Osteoblast (primary cell): ENCODE results near the gene SENP8. TPM values are rescaled to one million over a fixed set of nuclear protein-coding genes. Genes with fewer than 3 reads are reported as not detected.

ENCODE experiments used
- DNase-seq: peaks from one replicate; pipeline ENCODE4 v3.0.0; 2011; ENCODE audit warnings: low spot score, mixed read lengths; ENCODE audit not compliant: insufficient read length; ENCODE audit errors: missing footprints
- H2AFZ ChIP-seq: 2 replicates; pipeline ENCODE4 v1.6.0; 2011; ENCODE audit warnings: mild to moderate bottlenecking, low read length
- H3K27ac ChIP-seq: 2 replicates; pipeline ENCODE4 v1.5.1; 2011; ENCODE audit warnings: mild to moderate bottlenecking, low read depth, low read length, moderate library complexity
- H3K27me3 ChIP-seq: 2 replicates; pipeline ENCODE4 v1.6.0; 2012; ENCODE audit warnings: mild to moderate bottlenecking, control low read depth, inconsistent platforms, low read length, moderate library complexity; ENCODE audit not compliant: insufficient read depth
- H3K36me3 ChIP-seq: 2 replicates; pipeline ENCODE4 v1.5.1; 2011; ENCODE audit warnings: mild to moderate bottlenecking, low read length, control low read depth, moderate library complexity; ENCODE audit not compliant: insufficient read depth
- H3K4me1 ChIP-seq: 2 replicates; pipeline ENCODE4 v1.5.1; 2011; ENCODE audit warnings: mild to moderate bottlenecking, low read length, control low read depth, moderate library complexity; ENCODE audit not compliant: insufficient read depth
- H3K4me2 ChIP-seq: 2 replicates; pipeline ENCODE4 v1.6.0; 2011; ENCODE audit warnings: mild to moderate bottlenecking, low read length; ENCODE audit not compliant: insufficient read depth
- H3K4me3 ChIP-seq: fragments of 200-600 bp; sonication (generic); 3 replicates; pipeline ENCODE4 v1.5.1; 2012; ENCODE audit warnings: mild to moderate bottlenecking, low read length, inconsistent platforms; ENCODE audit not compliant: insufficient read depth
- H3K79me2 ChIP-seq: 2 replicates; pipeline ENCODE4 v1.6.0; 2012; ENCODE audit warnings: mild to moderate bottlenecking, low read length, control low read depth, inconsistent platforms; ENCODE audit not compliant: insufficient read depth
- H3K9me3 ChIP-seq: 2 replicates; pipeline ENCODE4 v1.5.1; 2011; ENCODE audit warnings: low read depth, low read length, control low read depth
- H4K20me1 ChIP-seq: 2 replicates; pipeline ENCODE4 v1.6.0; 2012; ENCODE audit warnings: mild to moderate bottlenecking, low read length, control low read depth; ENCODE audit not compliant: insufficient read depth
- total RNA-seq: library from RNA; depleted of rRNA; stranded (reverse); fragments of >200 nt; gene quantifications from 2 replicates; pipeline ENCODE4 v1.2.3, GENCODE V29; 2012
- TF ChIP-seq, protein P1 (sequence below): IDR thresholded peaks from 2 replicates; pipeline ENCODE4 v1.5.1; 2011; ENCODE audit warnings: mild to moderate bottlenecking, low read depth, low read length, moderate library complexity; ENCODE audit errors: extremely low read depth

SENP8 gene
- total RNA-seq, 1 donor: 2.5 TPM

DNA sequence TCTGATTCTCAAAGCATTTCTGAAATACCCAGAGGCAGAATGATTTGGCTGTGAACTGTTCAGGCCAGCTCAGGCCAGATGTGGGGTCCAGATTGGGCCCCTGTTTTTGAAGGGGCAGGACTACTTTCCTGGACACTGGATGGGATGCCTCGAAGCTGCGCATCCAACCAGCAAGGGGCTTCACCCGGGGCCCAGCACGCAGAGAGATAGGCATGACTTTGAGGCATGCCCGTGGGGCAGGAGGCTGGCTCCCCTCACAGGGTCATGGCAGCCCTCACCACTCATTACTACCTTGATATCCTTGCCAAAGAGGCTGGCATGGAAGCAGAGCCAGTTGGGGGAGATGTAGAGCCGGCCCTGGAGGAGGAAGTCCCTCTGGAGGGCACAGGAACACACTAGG, 49.2 kb downstream of the SENP8 start:
- Histone ChIP-seq H3K4me2 (no peak overlapping the region), H3K4me1 (no peaks in the 10 kb centered on the region), H3K27ac (no peak overlapping the region), H2AFZ (no peak overlapping the region), H3K79me2 (no peaks in the 10 kb centered on the region), H3K9me3 (no peaks in the 10 kb centered on the region), H4K20me1 (no peaks in the 10 kb centered on the region), H3K27me3 (peaks cover 27% of the 10 kb centered on the region), H3K36me3 (no peaks in the 10 kb centered on the region), H3K4me3 (no peak overlapping the region)
- DNase-seq: no peak
- TF ChIP-seq, protein P1, sequence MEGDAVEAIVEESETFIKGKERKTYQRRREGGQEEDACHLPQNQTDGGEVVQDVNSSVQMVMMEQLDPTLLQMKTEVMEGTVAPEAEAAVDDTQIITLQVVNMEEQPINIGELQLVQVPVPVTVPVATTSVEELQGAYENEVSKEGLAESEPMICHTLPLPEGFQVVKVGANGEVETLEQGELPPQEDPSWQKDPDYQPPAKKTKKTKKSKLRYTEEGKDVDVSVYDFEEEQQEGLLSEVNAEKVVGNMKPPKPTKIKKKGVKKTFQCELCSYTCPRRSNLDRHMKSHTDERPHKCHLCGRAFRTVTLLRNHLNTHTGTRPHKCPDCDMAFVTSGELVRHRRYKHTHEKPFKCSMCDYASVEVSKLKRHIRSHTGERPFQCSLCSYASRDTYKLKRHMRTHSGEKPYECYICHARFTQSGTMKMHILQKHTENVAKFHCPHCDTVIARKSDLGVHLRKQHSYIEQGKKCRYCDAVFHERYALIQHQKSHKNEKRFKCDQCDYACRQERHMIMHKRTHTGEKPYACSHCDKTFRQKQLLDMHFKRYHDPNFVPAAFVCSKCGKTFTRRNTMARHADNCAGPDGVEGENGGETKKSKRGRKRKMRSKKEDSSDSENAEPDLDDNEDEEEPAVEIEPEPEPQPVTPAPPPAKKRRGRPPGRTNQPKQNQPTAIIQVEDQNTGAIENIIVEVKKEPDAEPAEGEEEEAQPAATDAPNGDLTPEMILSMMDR: no peak

DNA sequence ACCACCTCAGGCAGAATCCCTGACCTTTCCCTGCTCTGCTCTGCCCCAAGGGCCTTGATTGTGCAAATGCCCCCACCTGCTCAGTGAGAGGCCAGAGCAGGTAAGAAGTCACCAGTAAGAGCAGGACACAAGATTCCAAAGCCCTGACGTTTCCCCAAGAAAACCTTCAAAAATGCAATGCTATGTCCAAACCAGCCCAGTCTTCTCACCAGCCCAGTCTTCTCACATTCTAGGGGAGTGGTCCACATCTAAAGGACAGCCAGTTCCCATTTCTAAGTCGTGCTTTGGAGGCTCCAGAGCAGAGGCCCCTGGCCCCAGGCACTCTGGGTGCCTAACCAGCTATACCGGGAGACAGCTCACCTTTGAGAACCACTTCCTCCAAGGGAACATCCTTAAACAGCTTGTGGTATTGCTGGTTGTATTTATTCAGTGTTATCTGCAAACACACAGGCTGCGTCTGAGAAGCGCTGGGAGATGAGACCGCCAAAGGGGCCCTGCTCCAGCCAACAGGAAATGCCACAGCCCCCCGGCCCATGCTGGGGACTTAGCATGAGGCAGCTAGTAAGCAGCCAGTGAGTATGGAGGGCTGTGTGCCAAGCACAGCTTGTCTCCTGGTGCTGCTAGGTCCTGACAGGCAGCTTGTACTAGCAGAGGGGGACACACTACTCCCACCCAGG, 50.1 kb downstream of the SENP8 start:
- Histone ChIP-seq H3K9me3 (no peaks in the 10 kb centered on the region), H3K36me3 (no peaks in the 10 kb centered on the region), H3K4me3 (no peak overlapping the region), H3K27ac (no peak overlapping the region), H4K20me1 (no peaks in the 10 kb centered on the region), H3K79me2 (no peaks in the 10 kb centered on the region), H3K4me2 (no peak overlapping the region), H3K27me3 (peaks cover 30% of the 10 kb centered on the region), H2AFZ (no peak overlapping the region), H3K4me1 (no peaks in the 10 kb centered on the region)
- no peak for DNase-seq
- TF ChIP-seq, protein P1: no peak

DNA sequence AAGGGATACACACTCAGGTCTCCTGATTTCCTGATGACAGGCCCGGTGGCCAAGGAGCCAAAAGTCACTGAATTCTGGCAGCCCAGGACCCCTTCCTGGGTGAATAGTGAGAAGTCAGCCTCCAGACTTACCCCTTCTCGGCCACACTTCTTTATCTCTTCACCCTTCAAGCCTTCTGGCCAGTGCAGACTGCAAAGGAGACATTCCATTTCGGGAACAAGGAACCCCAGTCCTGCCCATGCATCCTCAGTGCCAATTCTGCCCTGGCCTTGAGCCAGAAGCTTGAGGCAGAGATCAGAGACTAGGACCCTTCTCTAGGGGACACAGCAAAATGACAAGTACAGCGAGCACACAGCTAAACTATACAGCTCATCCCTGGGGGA, 50.6 kb downstream of the SENP8 start:
- TF ChIP-seq, protein P1: no peak
- H3K27me3 ChIP-seq: peaks cover 30% of the 10 kb centered on the region
- no peak overlapping the region for H3K4me2 ChIP-seq

DNA sequence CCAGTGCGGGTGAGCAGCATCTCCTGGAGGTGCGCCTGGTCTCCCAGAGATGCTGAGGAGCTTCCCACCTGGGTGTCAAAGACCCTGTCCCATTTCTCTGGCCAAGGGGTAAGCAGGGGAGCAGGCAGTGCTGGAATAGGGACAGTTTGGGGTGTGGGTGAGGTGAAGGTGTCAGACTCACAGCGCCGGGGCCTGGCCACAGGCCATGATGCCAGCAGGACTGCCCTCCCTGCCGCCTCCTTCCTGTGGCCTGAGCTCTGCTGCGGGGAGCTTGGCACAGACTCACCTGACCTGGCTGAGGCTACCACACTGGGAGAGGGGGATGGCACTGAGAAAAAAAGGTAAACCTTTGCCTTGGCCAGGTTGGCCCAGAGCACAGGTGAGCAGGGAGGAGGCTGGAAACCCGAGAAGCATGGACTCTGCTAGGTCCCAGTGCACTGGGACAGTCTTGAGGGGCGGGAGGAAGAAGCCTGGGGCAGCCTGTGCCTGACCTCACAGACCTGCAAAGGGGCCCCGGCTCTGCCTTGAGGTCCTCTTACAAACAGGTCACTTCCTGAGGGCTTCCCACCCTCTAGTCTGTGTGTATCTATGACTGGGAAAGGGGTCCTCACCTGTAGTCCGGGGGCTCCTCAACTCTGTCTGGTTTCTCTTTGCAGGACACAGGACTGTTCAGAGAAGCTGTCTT, 51.2 kb downstream of the SENP8 start:
- Histone ChIP-seq H3K27ac (no peak overlapping the region), H3K4me3 (no peak overlapping the region), H2AFZ (no peak overlapping the region), H3K27me3 (peaks cover 33% of the 10 kb centered on the region), H4K20me1 (no peaks in the 10 kb centered on the region), H3K4me1 (no peaks in the 10 kb centered on the region), H3K9me3 (no peaks in the 10 kb centered on the region), H3K79me2 (no peaks in the 10 kb centered on the region), H3K36me3 (no peaks in the 10 kb centered on the region), H3K4me2 (no peak overlapping the region)
- DNase-seq: no peak
- TF ChIP-seq, protein P1: no peak

More for the DNA sequence above, 50.6 kb downstream of the SENP8 start:
- Histone ChIP-seq H3K4me1 (no peaks in the 10 kb centered on the region), H3K36me3 (no peaks in the 10 kb centered on the region), H3K9me3 (no peaks in the 10 kb centered on the region), H3K4me3 (no peak overlapping the region), H3K27ac (no peak overlapping the region), H2AFZ (no peak overlapping the region), H4K20me1 (no peaks in the 10 kb centered on the region), H3K79me2 (no peaks in the 10 kb centered on the region)
- no peak for DNase-seq
